Neural crest cell (in vitro differentiated cells): ENCODE results near the gene IRF8. TPM values are rescaled to one million over a fixed set of nuclear protein-coding genes. Genes with fewer than 3 reads are reported as not detected.
A peak's percentile ranks its signal among the peaks of the same experiment; 100 is the strongest.

Source experiments
- DNase-seq: peaks from one replicate; pipeline ENCODE4 v3.0.0; 2021; ENCODE audit warnings: low read depth, mixed read lengths, low spot score
- H3K27ac Mint-ChIP-seq: one replicate; pipeline ENCODE4 v1.8.0; 2021; ENCODE audit warnings: mild to moderate bottlenecking, mixed read lengths; ENCODE audit not compliant: unreplicated experiment
- H3K27me3 Mint-ChIP-seq: 2 replicates; pipeline ENCODE4 v1.8.0; 2021; ENCODE audit warnings: low read depth, mild to moderate bottlenecking, mixed read lengths
- H3K36me3 Mint-ChIP-seq: 2 replicates; pipeline ENCODE4 v1.8.0; 2021; ENCODE audit warnings: low read depth, mild to moderate bottlenecking, mixed read lengths
- H3K4me1 Mint-ChIP-seq: 2 replicates; pipeline ENCODE4 v1.8.0; 2021; ENCODE audit warnings: mixed read lengths
- H3K4me3 Mint-ChIP-seq: one replicate; pipeline ENCODE4 v1.8.0; 2021; ENCODE audit warnings: mild to moderate bottlenecking, mixed read lengths
- H3K9me3 Mint-ChIP-seq: 2 replicates; pipeline ENCODE4 v1.8.0; 2021; ENCODE audit warnings: mixed read lengths
- total RNA-seq: library from RNA; stranded (reverse); gene quantifications from 2 replicates; pipeline ENCODE4 v1.2.1, GENCODE V29; 2021
- TF ChIP-seq, protein P1 (sequence below): fragments of 200-600 bp; sonication (generic); conservative IDR thresholded peaks from 2 replicates; pipeline ENCODE4 v1.5.0; 2021; ENCODE audit warnings: antibody characterized with exemption, mild to moderate bottlenecking

IRF8 gene
- total RNA-seq, 1 donor from 2014 or later, result 0.19 TPM

DNA sequence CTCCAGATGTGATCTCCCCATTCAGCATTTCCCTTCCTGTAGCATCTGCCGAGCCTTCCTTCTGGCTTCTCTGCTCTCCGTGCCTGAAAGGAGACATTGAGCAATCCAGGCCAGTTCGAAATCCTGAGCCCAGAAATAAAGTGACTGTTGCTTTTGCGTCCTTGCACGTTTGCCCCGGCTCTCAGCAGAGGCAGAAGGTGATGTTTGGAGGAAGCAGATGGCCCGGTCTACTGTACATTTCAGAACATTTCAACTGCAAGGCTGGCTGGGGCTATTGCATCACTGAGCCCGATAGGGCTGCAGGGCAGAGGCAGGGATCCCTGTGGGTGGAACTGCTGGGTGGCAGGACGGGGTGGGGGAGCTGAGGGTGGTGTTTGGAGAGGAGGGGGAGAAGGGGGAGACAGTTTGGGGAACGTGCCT lies 29.4 kb downstream of the IRF8 start:
- no peak overlapping the region for H3K27ac Mint-ChIP-seq
- H3K4me1 Mint-ChIP-seq, result no peaks in the 10 kb centered on the region
- no peaks in the 10 kb centered on the region for H3K9me3 Mint-ChIP-seq
- H3K4me3 Mint-ChIP-seq, result no peak overlapping the region
- TF ChIP-seq, protein P1, sequence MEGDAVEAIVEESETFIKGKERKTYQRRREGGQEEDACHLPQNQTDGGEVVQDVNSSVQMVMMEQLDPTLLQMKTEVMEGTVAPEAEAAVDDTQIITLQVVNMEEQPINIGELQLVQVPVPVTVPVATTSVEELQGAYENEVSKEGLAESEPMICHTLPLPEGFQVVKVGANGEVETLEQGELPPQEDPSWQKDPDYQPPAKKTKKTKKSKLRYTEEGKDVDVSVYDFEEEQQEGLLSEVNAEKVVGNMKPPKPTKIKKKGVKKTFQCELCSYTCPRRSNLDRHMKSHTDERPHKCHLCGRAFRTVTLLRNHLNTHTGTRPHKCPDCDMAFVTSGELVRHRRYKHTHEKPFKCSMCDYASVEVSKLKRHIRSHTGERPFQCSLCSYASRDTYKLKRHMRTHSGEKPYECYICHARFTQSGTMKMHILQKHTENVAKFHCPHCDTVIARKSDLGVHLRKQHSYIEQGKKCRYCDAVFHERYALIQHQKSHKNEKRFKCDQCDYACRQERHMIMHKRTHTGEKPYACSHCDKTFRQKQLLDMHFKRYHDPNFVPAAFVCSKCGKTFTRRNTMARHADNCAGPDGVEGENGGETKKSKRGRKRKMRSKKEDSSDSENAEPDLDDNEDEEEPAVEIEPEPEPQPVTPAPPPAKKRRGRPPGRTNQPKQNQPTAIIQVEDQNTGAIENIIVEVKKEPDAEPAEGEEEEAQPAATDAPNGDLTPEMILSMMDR, result no peak
- H3K36me3 Mint-ChIP-seq, result no peaks in the 10 kb centered on the region
- no peak for DNase-seq
- peaks cover 14% of the 10 kb centered on the region for H3K27me3 Mint-ChIP-seq

DNA sequence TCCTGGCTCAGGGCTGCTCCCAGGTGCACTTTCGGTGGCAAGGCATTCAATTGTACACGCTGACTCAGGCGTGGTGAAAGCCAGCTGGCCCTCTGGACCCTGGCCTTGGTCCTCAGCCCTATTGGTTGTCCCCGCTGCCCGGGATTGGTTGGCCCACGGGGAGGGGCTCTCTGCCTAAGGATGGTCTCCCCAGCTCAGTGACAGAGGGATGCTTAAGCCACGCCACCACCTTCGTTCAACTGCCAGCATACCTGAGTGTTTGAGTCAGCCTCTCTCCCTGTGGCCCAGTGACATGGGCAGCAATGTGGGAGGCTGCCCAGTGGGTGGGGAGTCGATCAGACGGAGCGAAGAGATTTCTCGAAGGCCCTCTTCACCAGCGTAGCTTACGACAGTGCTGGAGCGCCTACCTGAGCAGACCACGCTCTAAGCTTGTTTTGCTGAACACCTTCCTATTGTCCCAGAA lies 30.3 kb downstream of the IRF8 start:
- Mint-ChIP-seq H3K27ac (no peak overlapping the region), H3K9me3 (no peaks in the 10 kb centered on the region), H3K36me3 (no peaks in the 10 kb centered on the region), H3K4me1 (no peaks in the 10 kb centered on the region), H3K4me3 (no peak overlapping the region), H3K27me3 (peaks cover 17% of the 10 kb centered on the region)
- TF ChIP-seq, protein P1, result no peak
- DNase-seq, result no peak

DNA sequence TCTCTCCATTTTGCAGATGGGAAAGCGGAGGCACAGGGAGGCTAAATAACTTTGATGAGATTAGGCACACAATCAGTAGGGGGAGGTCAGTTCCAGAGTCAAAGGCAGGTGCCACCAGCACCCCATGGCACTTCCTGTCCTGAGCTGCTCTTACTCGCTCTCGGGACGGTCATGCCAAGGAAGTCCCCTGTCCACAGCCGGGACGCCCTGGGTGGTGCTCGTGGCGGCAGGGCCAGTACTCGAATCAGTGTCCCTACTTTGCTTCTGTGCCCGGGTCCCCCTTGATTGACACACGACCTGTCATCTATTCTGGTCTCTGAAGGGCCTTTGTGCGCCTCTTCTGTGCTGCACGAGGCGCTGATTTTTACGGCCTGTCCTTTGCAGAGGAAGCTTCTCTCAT lies 31.3 kb downstream of the IRF8 start:
- H3K36me3 Mint-ChIP-seq, result no peaks in the 10 kb centered on the region
- H3K27ac Mint-ChIP-seq, result peak overlapping the region; percentile 67
- no peaks in the 10 kb centered on the region for H3K4me1 Mint-ChIP-seq
- TF ChIP-seq, protein P1, result no peak
- peaks cover 23% of the 10 kb centered on the region for H3K27me3 Mint-ChIP-seq
- DNase-seq, result no peak
- no peaks in the 10 kb centered on the region for H3K9me3 Mint-ChIP-seq
- no peak overlapping the region for H3K4me3 Mint-ChIP-seq

DNA sequence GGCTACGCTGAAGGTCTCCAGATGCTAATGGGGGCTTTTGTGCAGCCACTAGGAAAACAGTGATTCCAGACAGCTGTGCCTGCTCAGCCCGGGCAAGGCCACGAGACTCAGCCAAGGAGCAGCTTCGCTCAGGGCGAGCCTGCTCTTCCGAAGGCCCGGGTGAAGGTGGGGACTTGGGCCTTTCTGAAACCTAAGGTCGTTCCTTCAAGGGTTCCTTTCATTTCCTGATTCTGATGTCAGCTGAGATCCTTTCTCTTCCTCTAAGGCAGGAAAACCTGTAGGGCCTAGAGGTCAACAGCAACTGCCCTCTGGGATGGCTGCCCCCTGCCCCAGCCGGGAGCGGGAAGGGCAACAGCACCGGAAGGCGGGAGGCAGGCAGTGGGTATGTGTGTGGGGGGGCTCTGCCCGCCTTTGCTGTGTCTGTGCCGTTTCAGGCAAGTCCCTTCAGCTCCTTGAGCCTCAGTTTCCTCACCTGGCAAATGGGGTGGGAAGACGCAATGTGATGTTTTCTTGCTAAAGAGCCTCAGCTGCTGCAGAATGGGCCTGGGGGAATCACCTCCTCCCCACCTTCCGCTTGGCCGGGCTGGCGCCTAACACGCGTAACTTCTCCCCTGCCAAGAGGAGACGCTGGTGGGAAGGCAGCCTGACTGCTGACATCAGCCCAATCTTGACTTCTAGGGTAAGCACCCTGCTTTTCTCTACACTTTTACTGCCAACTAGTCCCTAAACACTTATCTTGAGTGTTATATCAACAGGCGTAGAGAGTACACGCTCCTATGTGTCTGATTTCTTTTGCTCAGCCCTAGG lies 32.8 kb downstream of the IRF8 start:
- Mint-ChIP-seq H3K27me3 (peaks cover 29% of the 10 kb centered on the region), H3K4me1 (no peaks in the 10 kb centered on the region), H3K4me3 (no peak overlapping the region), H3K27ac (peak overlapping the region; percentile 43), H3K36me3 (no peaks in the 10 kb centered on the region), H3K9me3 (no peaks in the 10 kb centered on the region)
- DNase-seq, result no peak
- TF ChIP-seq, protein P1, result no peak

DNA sequence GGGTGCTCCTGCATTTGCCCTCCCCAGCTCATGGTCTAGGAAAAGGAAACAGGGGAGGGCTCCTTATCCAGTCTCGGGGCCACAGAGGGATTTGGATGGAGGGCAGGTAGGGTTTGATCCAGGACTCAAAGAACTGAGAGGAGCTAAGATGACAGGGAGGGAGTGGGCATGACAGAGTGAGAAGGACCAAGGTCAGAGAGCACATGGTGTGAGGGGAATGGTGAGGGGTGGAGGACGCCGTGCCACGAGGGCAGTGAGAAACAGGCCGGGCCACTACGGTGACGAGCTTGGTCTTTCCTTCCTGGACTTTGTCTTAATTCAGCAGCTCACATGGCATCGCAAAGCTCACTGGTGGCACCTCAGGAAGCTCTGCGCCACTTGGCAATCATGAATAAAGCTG lies 35.2 kb downstream of the IRF8 start:
- Mint-ChIP-seq H3K27me3 (peaks cover 31% of the 10 kb centered on the region), H3K9me3 (peaks cover 4% of the 10 kb centered on the region), H3K36me3 (no peaks in the 10 kb centered on the region), H3K4me1 (no peaks in the 10 kb centered on the region), H3K4me3 (no peak overlapping the region), H3K27ac (peak overlapping the region; percentile 50)
- DNase-seq, result no peak
- TF ChIP-seq, protein P1, result no peak
